Hippocampal formation (tissue), 2 donors: ENCODE measurements around the gene FSTL4.

Experiments
- DNase-seq, 2 donors: peaks; one replicate each; lab custom pipeline; 2025; lab: John Stamatoyannopoulos, UW

The FSTL4 gene

GRCh38 chr5:133366438-133366837 is 245.9 kb downstream of the FSTL4 start:
- no peak for DNase-seq

- no peak for DNase-seq
These were observed 246.6 kb downstream of the FSTL4 start for GRCh38 chr5:133365738-133366137.

GRCh38 chr5:133364936-133365707 is 247.2 kb downstream of the FSTL4 start:
- DNase-seq: no peak

- no peak for DNase-seq
These were observed 248.3 kb downstream of the FSTL4 start for GRCh38 chr5:133363807-133364587.

GRCh38 chr5:133362438-133362837 is 249.9 kb downstream of the FSTL4 start:
- no peak for DNase-seq

GRCh38 chr5:133361922-133362321 is 250.4 kb downstream of the FSTL4 start:
- DNase-seq: no peak

GRCh38 chr5:133360693-133361472 is 251.5 kb downstream of the FSTL4 start:
- no peak for DNase-seq

- DNase-seq: no peak
These were observed 252.5 kb downstream of the FSTL4 start for GRCh38 chr5:133359861-133360260.

GRCh38 chr5:133358271-133358670 is 254.1 kb downstream of the FSTL4 start:
- DNase-seq: no peak

GRCh38 chr5:133357758-133358157 is 254.6 kb downstream of the FSTL4 start:
- DNase-seq: no peak

- DNase-seq: no peak
These were observed 255.3 kb downstream of the FSTL4 start for GRCh38 chr5:133356984-133357421.

GRCh38 chr5:133356396-133356983 is 255.9 kb downstream of the FSTL4 start:
- no peak for DNase-seq

- no peak for DNase-seq
These were observed 257.8 kb downstream of the FSTL4 start for GRCh38 chr5:133354323-133355185.

- DNase-seq: no peak
These were observed 258.6 kb downstream of the FSTL4 start for GRCh38 chr5:133353741-133354140.

GRCh38 chr5:133348406-133348805 is 263.9 kb downstream of the FSTL4 start:
- DNase-seq: no peak

- DNase-seq: no peak
These were observed 265.3 kb downstream of the FSTL4 start for GRCh38 chr5:133347039-133347438.

GRCh38 chr5:133344266-133344665 is 268.1 kb downstream of the FSTL4 start:
- no peak for DNase-seq

GRCh38 chr5:133343196-133343595 is 269.1 kb downstream of the FSTL4 start:
- DNase-seq: no peak

GRCh38 chr5:133341915-133342710 is 270.2 kb downstream of the FSTL4 start:
- DNase-seq: no peak

- DNase-seq: no peak
These were observed 271.0 kb downstream of the FSTL4 start for GRCh38 chr5:133341296-133341695.
